Astrocyte (in vitro differentiated cells and primary cell): Measurements from ENCODE around the gene PAXIP1. TPM values are rescaled to one million over a fixed set of nuclear protein-coding genes. Genes with fewer than 3 reads are reported as not detected.

Experiments
- DNase-seq: peaks from one replicate; pipeline ENCODE4 v3.0.0-alpha.2; 2010; ENCODE audit warnings: low read depth
- FAIRE-seq: peaks from 2 replicates; lab custom pipeline; 2011; peaks lifted over from hg19 to GRCh38; lab: Jason Lieb, UNC
- H2AFZ ChIP-seq: 2 replicates; pipeline ENCODE4 v1.6.0; 2012; ENCODE audit warnings: low read depth, low read length, inconsistent platforms
- H3K27ac ChIP-seq: 2 replicates; pipeline ENCODE4 v1.5.1; 2011; ENCODE audit warnings: low read depth, low read length, inconsistent platforms
- H3K27me3 ChIP-seq: 2 replicates; pipeline ENCODE4 v1.6.0; 2011; ENCODE audit warnings: low read length, inconsistent platforms; ENCODE audit not compliant: insufficient read depth
- H3K36me3 ChIP-seq: 2 replicates; pipeline ENCODE4 v1.5.1; 2011; ENCODE audit warnings: low read length, inconsistent platforms; ENCODE audit not compliant: insufficient read depth
- H3K4me1 ChIP-seq: 2 replicates; pipeline ENCODE4 v1.5.1; 2011; ENCODE audit warnings: low read length, inconsistent platforms; ENCODE audit not compliant: insufficient read depth
- H3K4me2 ChIP-seq: 2 replicates; pipeline ENCODE4 v1.6.0; 2012; ENCODE audit warnings: low read length, inconsistent platforms
- H3K4me3 ChIP-seq: 2 replicates; pipeline ENCODE4 v1.5.1; 2011; ENCODE audit warnings: low read depth, mild to moderate bottlenecking, low read length, inconsistent platforms; ENCODE audit not compliant: insufficient read depth
- H3K79me2 ChIP-seq: 2 replicates; pipeline ENCODE4 v1.6.0; 2012; ENCODE audit warnings: mild to moderate bottlenecking, low read length, inconsistent platforms; ENCODE audit not compliant: insufficient read depth
- H3K9ac ChIP-seq: 2 replicates; pipeline ENCODE4 v1.6.0; 2012; ENCODE audit warnings: mild to moderate bottlenecking, low read length, inconsistent platforms
- H3K9me3 ChIP-seq: 2 replicates; pipeline ENCODE4 v1.5.1; 2012; ENCODE audit warnings: low read depth, mild to moderate bottlenecking, low read length, inconsistent platforms; ENCODE audit not compliant: insufficient read depth
- H4K20me1 ChIP-seq: 2 replicates; pipeline ENCODE4 v1.6.0; 2012; ENCODE audit warnings: low read length, inconsistent platforms; ENCODE audit not compliant: insufficient read depth
- H3K27ac Mint-ChIP-seq: one replicate; pipeline ENCODE4 v1.8.0; 2021; ENCODE audit warnings: mild to moderate bottlenecking, mixed read lengths; ENCODE audit not compliant: unreplicated experiment
- H3K27me3 Mint-ChIP-seq: one replicate; pipeline ENCODE4 v1.8.0; 2021; ENCODE audit warnings: low read depth, mixed read lengths; ENCODE audit not compliant: unreplicated experiment
- H3K36me3 Mint-ChIP-seq: one replicate; pipeline ENCODE4 v1.8.0; 2021; ENCODE audit warnings: low read depth, mixed read lengths; ENCODE audit not compliant: unreplicated experiment
- H3K4me1 Mint-ChIP-seq: one replicate; pipeline ENCODE4 v1.8.0; 2021; ENCODE audit warnings: low read depth, mixed read lengths; ENCODE audit not compliant: unreplicated experiment
- H3K4me3 Mint-ChIP-seq: one replicate; pipeline ENCODE4 v1.8.0; 2021; ENCODE audit warnings: mild to moderate bottlenecking, moderate library complexity, mixed read lengths; ENCODE audit not compliant: unreplicated experiment
- H3K9me3 Mint-ChIP-seq: one replicate; pipeline ENCODE4 v1.8.0; 2021; ENCODE audit warnings: mild to moderate bottlenecking, mixed read lengths; ENCODE audit not compliant: unreplicated experiment
- EZH2 ChIP-seq: IDR thresholded peaks from 2 replicates; pipeline ENCODE4 v1.6.1; 2012; ENCODE audit warnings: mild to moderate bottlenecking, low read length, inconsistent platforms; ENCODE audit not compliant: insufficient read depth
- total RNA-seq: library from RNA; stranded (reverse); gene quantifications from 2 replicates; pipeline ENCODE4 v1.2.1, GENCODE V29; 2021
- TF ChIP-seq, protein P1 (sequence below): IDR thresholded peaks from 2 replicates; pipeline ENCODE4 v1.5.1; 2011; ENCODE audit warnings: low read depth, mild to moderate bottlenecking, inconsistent platforms, low read length, moderate library complexity; ENCODE audit not compliant: insufficient read depth

Gene PAXIP1
- total RNA-seq, 1 donor from 2014 or later, result 12.7 TPM

DNA sequence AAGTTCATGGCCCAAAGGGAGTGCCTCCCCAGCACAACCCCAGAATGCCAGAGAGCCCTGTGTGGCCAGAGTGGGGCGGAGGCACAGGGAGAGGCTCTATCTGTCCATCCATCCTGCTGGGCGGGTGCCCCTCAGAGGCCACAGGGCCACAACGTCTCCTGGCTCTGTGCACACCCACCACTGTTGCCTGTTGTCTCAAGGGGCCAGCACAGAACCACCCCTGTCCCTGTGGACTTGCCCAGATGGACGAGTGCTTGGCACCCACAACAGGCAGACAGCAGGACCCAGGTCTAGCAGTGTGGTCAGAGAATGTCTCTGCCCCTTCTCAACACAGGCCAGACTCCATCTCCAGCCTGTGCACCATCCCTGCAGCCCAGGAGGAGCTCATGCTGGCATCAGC lies 92.8 kb downstream of the PAXIP1 start:
- Histone ChIP-seq H2AFZ (no peak overlapping the region), H3K4me1 (no peaks in the 10 kb centered on the region), H3K79me2 (no peaks in the 10 kb centered on the region), H3K36me3 (no peaks in the 10 kb centered on the region), H3K27ac (no peak overlapping the region), H3K9me3 (peaks cover 3% of the 10 kb centered on the region), H4K20me1 (no peaks in the 10 kb centered on the region), H3K4me3 (no peak overlapping the region), H3K4me2 (no peak overlapping the region), H3K27me3 (peaks cover 5% of the 10 kb centered on the region), H3K9ac (no peak overlapping the region)
- no peaks in the 10 kb centered on the region for H3K36me3 Mint-ChIP-seq
- TF ChIP-seq, protein P1, sequence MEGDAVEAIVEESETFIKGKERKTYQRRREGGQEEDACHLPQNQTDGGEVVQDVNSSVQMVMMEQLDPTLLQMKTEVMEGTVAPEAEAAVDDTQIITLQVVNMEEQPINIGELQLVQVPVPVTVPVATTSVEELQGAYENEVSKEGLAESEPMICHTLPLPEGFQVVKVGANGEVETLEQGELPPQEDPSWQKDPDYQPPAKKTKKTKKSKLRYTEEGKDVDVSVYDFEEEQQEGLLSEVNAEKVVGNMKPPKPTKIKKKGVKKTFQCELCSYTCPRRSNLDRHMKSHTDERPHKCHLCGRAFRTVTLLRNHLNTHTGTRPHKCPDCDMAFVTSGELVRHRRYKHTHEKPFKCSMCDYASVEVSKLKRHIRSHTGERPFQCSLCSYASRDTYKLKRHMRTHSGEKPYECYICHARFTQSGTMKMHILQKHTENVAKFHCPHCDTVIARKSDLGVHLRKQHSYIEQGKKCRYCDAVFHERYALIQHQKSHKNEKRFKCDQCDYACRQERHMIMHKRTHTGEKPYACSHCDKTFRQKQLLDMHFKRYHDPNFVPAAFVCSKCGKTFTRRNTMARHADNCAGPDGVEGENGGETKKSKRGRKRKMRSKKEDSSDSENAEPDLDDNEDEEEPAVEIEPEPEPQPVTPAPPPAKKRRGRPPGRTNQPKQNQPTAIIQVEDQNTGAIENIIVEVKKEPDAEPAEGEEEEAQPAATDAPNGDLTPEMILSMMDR, result no peak
- TF ChIP-seq EZH2, result no peak
- no peak overlapping the region for H3K27ac Mint-ChIP-seq
- H3K4me1 Mint-ChIP-seq, result peaks cover 3% of the 10 kb centered on the region
- peaks cover 29% of the 10 kb centered on the region for H3K27me3 Mint-ChIP-seq
- DNase-seq, result no peak
- no peak overlapping the region for H3K4me3 Mint-ChIP-seq
- no peak for FAIRE-seq
- peaks cover 11% of the 10 kb centered on the region for H3K9me3 Mint-ChIP-seq

DNA sequence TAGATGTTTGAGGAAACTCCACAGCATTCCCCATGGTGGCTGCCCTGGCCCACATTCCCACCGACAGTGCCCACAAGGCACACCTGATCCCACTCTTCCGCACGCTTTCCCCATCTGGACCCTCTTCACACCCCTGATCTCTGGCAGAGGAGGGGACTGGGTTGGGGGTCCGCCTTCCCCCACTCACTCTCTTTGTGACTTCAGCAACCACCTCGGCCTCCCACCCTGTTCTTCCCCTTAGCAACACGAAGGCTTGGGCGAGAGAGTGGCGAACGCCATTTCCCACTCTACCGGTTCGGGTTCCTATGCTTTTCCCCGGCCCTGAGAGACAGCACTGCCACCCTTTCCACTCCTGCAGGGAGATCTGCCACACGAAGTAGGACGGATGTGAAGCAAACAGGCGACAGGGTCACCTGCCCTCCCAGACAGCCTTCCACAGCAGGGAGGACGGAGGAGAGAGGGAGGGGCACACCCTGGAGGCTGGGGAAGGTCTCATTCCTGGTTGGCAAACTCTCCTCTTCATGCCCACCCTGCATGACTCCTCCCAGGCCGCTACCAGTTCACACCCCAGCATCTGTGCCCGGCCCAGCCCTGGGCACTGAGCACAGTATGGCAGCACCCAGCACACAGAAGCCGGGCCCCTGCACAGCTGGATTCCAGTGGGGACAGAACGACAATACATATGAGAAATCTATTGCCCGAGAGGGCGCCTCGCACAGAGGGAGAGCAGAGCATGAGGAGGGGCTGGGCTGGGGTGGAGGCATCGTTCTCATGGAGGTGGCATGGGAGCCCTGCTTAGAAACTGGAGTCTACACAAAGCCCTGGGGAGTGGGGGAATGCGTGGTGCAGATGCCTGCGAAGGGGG lies 93.5 kb downstream of the PAXIP1 start:
- no peaks in the 10 kb centered on the region for H3K79me2 ChIP-seq
- no peak overlapping the region for H2AFZ ChIP-seq
- Mint-ChIP-seq H3K36me3 (no peaks in the 10 kb centered on the region), H3K4me1 (peaks cover 3% of the 10 kb centered on the region), H3K4me3 (no peak overlapping the region), H3K27me3 (peaks cover 32% of the 10 kb centered on the region), H3K27ac (no peak overlapping the region), H3K9me3 (peaks cover 11% of the 10 kb centered on the region)
- DNase-seq (no peak), FAIRE-seq (no peak)
- H3K36me3 ChIP-seq, result no peaks in the 10 kb centered on the region
- H4K20me1 ChIP-seq, result no peaks in the 10 kb centered on the region
- no peak overlapping the region for H3K9ac ChIP-seq
- H3K4me3 ChIP-seq, result no peak overlapping the region
- H3K4me2 ChIP-seq, result no peak overlapping the region
- no peak overlapping the region for H3K27ac ChIP-seq
- H3K9me3 ChIP-seq, result peaks cover 3% of the 10 kb centered on the region
- H3K27me3 ChIP-seq, result peaks cover 2% of the 10 kb centered on the region
- TF ChIP-seq, protein P1, result no peak
- no peak for TF ChIP-seq EZH2
- no peaks in the 10 kb centered on the region for H3K4me1 ChIP-seq
